AG04449 (cell line): Measurements from ENCODE around the gene LMTK3.
"Not testable (repeated sequence)": the region's sequence is repeated elsewhere in the genome, so short reads cannot be mapped to it uniquely, and the experiment has no call there.

ENCODE experiments used
- CTCF ChIA-PET: fragments of 350-600 bp; formaldehyde crosslinking; extraction: SDS; loops from one replicate; lab custom pipeline; 2021; ENCODE audit warnings: antibody characterized with exemption; lab: Yijun Ruan, JAX
- POLR2A ChIA-PET: fragments of 400-600, 350-600 bp; formaldehyde crosslinking; extraction: SDS; loops from one replicate; lab custom pipeline; 2020; ENCODE audit warnings: antibody characterized with exemption, inconsistent platforms; lab: Yijun Ruan, JAX
- DNase-seq: peaks from one replicate; pipeline ENCODE4 v3.0.0-alpha.2; 2010; ENCODE audit warnings: low read depth, low spot score
- H3K4me3 ChIP-seq: 2 replicates; pipeline ENCODE4 v1.5.1; 2011; ENCODE audit warnings: low read depth, mild to moderate bottlenecking, control low read depth, low read length
- CTCF ChIP-seq: IDR thresholded peaks from one replicate; pipeline ENCODE4 v1.5.1; 2011; ENCODE audit warnings: mild to moderate bottlenecking, moderate library complexity, low read length, control low read depth, inconsistent platforms; ENCODE audit not compliant: insufficient read depth; ENCODE audit errors: missing control alignments

Gene LMTK3

GRCh38 chr19:48529156-48529555 lies 17.5 kb upstream of the LMTK3 start:
- POLR2A ChIA-PET: no interaction called here
- H3K4me3 ChIP-seq: no peak overlapping the region
- TF ChIP-seq CTCF: no peak
- CTCF ChIA-PET: no interaction called here
- DNase-seq: no peak

- TF ChIP-seq CTCF: no peak
- ChIA-PET POLR2A (no interaction called here), CTCF (interaction anchor here (1.5 to 1.8 kb wide), 2 partner anchors 11 to 18 kb away, joined by 4 to 7 read pairs; no protein-coding TSS in a partner anchor)
- no peak for DNase-seq
- no peak overlapping the region for H3K4me3 ChIP-seq
Observed at GRCh38 chr19:48524732-48525131, 13.1 kb upstream of the LMTK3 start.

GRCh38 chr19:48524221-48524620 lies 12.6 kb upstream of the LMTK3 start:
- no peak for TF ChIP-seq CTCF
- DNase-seq: no peak
- no peak overlapping the region for H3K4me3 ChIP-seq
- ChIA-PET CTCF (interaction anchor here (1.4 to 1.8 kb wide), 3 partner anchors 10 to 60 kb away, joined by 4 to 8 read pairs (median 7); no protein-coding TSS in a partner anchor), POLR2A (no interaction called here)

GRCh38 chr19:48520134-48520533 lies 8.5 kb upstream of the LMTK3 start:
- H3K4me3 ChIP-seq: no peak overlapping the region
- no peak for DNase-seq
- TF ChIP-seq CTCF: no peak
- ChIA-PET CTCF (interaction anchor here (0.6 to 2.3 kb wide), 4 partner anchors 14 to 191 kb away, joined by 3 to 7 read pairs (median 3); no protein-coding TSS in a partner anchor), POLR2A (no interaction called here)

GRCh38 chr19:48519426-48519825 lies 7.8 kb upstream of the LMTK3 start:
- DNase-seq, H3K4me3 ChIP-seq, POLR2A ChIA-PET: not testable (repeated sequence)
- CTCF ChIA-PET: interaction anchor here (0.6 to 2.3 kb wide), 4 partner anchors 14 to 190 kb away, joined by 3 to 7 read pairs (median 3); no protein-coding TSS in a partner anchor

- ChIA-PET CTCF (interaction anchor here (1.2 to 2.3 kb wide), 2 partner anchors 10 to 70 kb away, joined by 3 to 7 read pairs; no protein-coding TSS in a partner anchor), POLR2A (interaction anchor here (0.6 kb wide), 1 partner anchor 95 kb away, joined by 3 read pairs; no protein-coding TSS in a partner anchor)
- no peak for TF ChIP-seq CTCF
- DNase-seq: no peak
- no peak overlapping the region for H3K4me3 ChIP-seq
Observed at GRCh38 chr19:48518207-48518606, 6.6 kb upstream of the LMTK3 start.

- H3K4me3 ChIP-seq: no peak overlapping the region
- DNase-seq: no peak
- POLR2A ChIA-PET: no interaction called here
- no peak for TF ChIP-seq CTCF
- CTCF ChIA-PET: interaction anchor here (0.7 kb wide), 1 partner anchor 68 kb away, joined by 3 read pairs; no protein-coding TSS in a partner anchor
Observed at GRCh38 chr19:48516536-48516935, 4.9 kb upstream of the LMTK3 start.
